NCI-H1092 treated with DMSO at 0.1 percent for 48 hours (cell line): Measurements from ENCODE around the gene MMP19.

Experiments used
- DNase-seq: peaks from one replicate; lab custom pipeline; 2025; lab: John Stamatoyannopoulos, UW

Gene MMP19

DNA sequence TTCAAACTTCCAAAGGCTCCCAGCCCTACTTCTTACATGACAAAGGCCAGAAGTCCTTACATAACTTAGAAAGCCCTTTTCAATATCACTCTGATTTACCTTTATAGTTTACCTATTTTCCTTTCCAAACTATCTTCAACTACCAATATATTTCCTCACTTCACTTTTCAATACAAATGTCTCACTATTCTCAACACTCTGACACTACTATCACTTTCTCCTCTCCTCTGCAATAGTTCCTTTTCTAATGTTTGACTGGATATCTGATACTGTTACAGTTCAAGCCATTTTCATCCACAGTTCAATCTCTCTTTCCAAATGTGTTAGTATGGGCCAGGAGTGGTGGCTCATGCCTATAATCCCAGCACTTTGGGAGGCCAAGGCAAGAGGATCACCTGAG, 28.5 kb downstream of the MMP19 start:
- DNase-seq = no peak

DNA sequence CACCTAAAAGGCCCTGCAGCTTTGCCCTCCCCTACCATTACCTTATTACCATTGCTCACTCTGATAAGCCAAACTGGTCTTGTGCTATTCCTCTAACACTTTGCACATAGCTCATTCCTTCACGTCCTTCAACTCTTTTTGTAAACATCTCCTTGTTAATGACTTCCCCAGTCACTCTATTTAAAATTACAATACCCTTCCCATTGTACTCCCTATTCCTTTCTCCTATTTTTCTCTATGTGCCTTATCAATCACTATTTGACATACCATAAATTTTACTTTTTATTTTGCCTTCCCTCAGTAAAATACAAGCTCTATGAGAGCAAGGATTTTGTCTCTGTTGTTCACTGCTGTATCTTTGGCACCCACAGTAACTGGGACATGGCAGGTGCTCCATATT, 30.6 kb downstream of the MMP19 start:
- no peak for DNase-seq

GRCh38 chr12:55809274-55809673, 33.5 kb downstream of the MMP19 start:
- DNase-seq = no peak

DNA sequence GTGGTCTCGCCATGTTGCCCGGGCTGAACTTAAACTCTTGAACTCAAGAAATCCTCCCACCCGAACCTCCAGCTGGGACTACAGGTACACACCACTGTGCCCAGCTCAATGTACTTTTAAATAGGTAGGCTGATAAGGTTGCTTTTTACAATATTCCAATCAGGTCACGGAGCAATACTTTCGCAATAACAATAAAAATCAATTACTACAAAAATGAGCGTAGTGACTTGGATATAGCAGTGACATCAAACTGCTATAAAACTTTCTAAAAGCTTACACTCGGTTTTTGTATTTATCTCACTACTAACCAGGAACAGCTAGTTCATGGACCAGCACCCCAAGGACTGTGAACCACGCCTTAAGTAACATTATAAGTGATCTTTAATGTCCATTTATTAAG, 35.8 kb downstream of the MMP19 start:
- DNase-seq = no peak

DNA sequence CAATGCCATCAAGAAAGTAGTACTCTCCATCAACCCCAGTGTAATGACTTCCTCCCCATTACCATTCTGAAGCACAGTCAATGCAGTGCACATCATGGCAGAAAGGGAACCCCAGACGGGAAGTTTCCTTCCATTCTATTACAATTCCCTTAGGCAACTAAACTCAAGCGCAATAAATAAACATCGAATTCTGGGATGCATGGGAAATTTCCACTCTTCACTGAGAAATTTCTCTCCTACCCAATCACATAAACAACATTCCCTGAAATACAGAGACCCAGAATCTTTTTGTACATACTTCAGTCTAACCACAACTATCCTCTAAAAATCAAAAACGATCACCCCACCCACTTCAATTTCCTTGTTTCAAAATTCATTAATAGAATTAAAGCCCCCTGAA, 45.2 kb downstream of the MMP19 start:
- no peak for DNase-seq

DNA sequence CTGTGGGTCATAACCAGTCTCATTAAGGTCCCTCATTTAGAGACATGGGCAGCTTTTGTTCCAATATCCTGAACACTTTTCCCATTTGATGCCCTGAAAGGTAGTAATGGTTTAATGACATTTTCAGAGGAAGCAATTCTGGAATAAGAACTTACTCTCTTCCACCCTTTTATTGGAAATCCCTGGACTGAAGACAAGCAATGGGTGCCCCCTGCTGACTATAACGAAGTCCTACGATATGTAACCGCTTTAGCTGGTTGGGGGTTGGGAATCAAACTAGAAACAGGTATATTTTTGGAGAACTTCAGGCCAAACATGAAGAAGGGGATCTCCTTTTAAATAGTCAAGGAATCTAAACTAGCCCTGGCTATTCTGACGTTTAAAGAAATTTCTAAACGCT, 45.7 kb downstream of the MMP19 start:
- DNase-seq = no peak

- no peak for DNase-seq
Measured at GRCh38 chr12:55795950-55796349, 46.8 kb downstream of the MMP19 start.

- DNase-seq = no peak
Measured at GRCh38 chr12:55789893-55790292, 52.8 kb downstream of the MMP19 start.

DNA sequence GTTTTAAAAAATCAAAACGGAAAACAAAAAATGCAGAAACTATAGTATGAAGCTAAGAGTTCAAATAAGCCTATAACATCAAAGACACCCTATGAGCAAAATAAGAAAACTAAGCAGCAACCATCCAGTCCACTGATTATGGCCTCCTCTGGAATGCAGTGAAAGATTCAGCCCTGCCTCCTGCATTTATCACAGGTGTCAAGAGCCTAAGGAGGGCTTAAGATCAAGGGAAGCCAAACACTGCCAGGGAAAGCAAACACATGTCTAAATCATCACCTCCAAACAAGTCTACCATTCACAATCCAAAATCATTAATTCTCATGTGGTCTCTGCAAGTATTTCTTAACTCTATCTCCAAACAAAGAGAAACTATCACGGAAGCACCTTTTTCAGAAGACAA, 53.6 kb downstream of the MMP19 start:
- DNase-seq = no peak

- DNase-seq = no peak
Measured at GRCh38 chr12:55788546-55788945, 54.2 kb downstream of the MMP19 start.
